H1 (cell line): Measurements from ENCODE around the gene CCDC80. TPM values are rescaled to one million over a fixed set of nuclear protein-coding genes. Genes with fewer than 3 reads are reported as not detected.

ENCODE experiments used
- CBX8 ChIP-seq: fragments of 300-800, 300-1000 bp; sonication (generic); IDR thresholded peaks from 2 replicates; pipeline ENCODE4 v1.7.1; 2016; ENCODE audit warnings: low read depth, low read length, borderline replicate concordance
- CTBP2 ChIP-seq: IDR thresholded peaks from 2 replicates; pipeline ENCODE4 v1.7.0; 2011; ENCODE audit warnings: borderline replicate concordance, mild to moderate bottlenecking, moderate library complexity, mixed read lengths, low read length; ENCODE audit not compliant: insufficient read depth, insufficient read length
- POLR2A ChIP-seq, 2 experiments: IDR thresholded peaks; 1 replicate in 1 of 2; 2 replicates in 1 of 2; pipeline ENCODE4 v1.6.1; 2011; ENCODE audit warnings: low read depth in 2 of 2, low read length in 2 of 2, mild to moderate bottlenecking in 2 of 2; ENCODE audit errors: control extremely low read depth in 1 of 2
- RBBP5 ChIP-seq: IDR thresholded peaks from 2 replicates; pipeline ENCODE4 v1.7.1; 2012; ENCODE audit warnings: low read depth, mild to moderate bottlenecking, inconsistent platforms, low read length, moderate library complexity, borderline replicate concordance
- RNF2 ChIP-seq: fragments of 200-900, 300-1000 bp; sonication (generic); IDR thresholded peaks from 2 replicates; pipeline ENCODE4 v1.7.1; 2016; ENCODE audit warnings: borderline replicate concordance, low read depth, mild to moderate bottlenecking, antibody characterized with exemption, low read length; ENCODE audit not compliant: poor library complexity, severe bottlenecking; ENCODE audit errors: missing control alignments
- RXRA ChIP-seq: IDR thresholded peaks from 2 replicates; pipeline ENCODE4 v1.6.1; 2011; ENCODE audit warnings: low read depth, mild to moderate bottlenecking, low read length, moderate library complexity; ENCODE audit not compliant: insufficient read depth
- TCF12 ChIP-seq: IDR thresholded peaks from 2 replicates; pipeline ENCODE4 v1.6.1; 2011; ENCODE audit warnings: low read depth, mild to moderate bottlenecking, low read length
- polyA plus RNA-seq, 7 experiments: library from polyadenylated mRNA; depleted of rRNA in 3 of 7; stranded (reverse) in 5 of 7; unstranded in 2 of 7; fragments of >200 nt in 5 of 7; fragments of 200-250 nt in 2 of 7; gene quantifications; 1 replicate in 5 of 7; 2 replicates in 1 of 7; 4 replicates in 1 of 7; pipeline versions ENCODE4 v1.2.1 to v1.2.3, GENCODE V29; 2011 to 2013; ENCODE audit warnings: missing spikeins in 2 of 7, mixed read lengths in 2 of 7
- total RNA-seq: library from RNA; stranded (reverse); fragmentation: NEBNext Ultra II Directional; extraction: Animal tissue kit (Norgen Biotek cat#: 25700); gene quantifications from 2 replicates; pipeline ENCODE4 v1.2.1, GENCODE V29; 2021

The CCDC80 gene
- total and polyA plus RNA-seq, 2 of the 8 experiments (the other 6 are each of a cell fraction or from before 2014, with no cell fraction given), result 1.1 to 12.9 TPM

GRCh38 chr3:112602217-112602838 is 38.6 kb downstream of the CCDC80 start (continued):
- TF ChIP-seq TCF12 (no peak), CTBP2 (no peak), POLR2A (IDR thresholded peaks at IDR 0.05; ENCODE audit: control extremely low read depth in 1 of 2, low read depth in 2 of 2, low read length in 2 of 2) (no peak), RNF2 (no peak), CBX8 (no peak), RXRA (no peak), RBBP5 (no peak)
